ENCODE data around the gene LEFTY2.
"Not testable (repeated sequence)": the region's sequence is repeated elsewhere in the genome, so short reads cannot be mapped to it uniquely, and the experiment has no call there.

Gene LEFTY2

DNA sequence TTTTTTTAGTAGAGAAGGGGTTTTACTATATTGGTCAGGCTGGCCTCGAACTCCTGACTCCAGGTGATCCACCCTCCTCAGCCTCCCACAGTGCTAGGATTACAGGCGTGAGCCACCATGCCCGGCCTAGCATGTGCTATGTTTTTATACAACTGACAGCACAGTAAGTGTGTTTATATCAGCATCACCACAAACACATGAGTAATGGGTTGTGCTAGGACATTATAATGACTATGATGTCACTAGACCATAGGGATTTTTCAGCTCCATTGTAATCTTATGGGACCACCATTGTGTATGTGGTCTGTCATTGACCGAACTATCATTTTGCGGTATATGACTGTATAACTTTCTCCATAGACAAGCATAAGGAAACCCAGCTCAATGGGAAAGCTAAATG, 6.3 kb downstream of the LEFTY2 start:
- no peak for DNase-seq (ENCODE audit: low read depth)
- no peak overlapping the region for H3K4me3 ChIP-seq (ENCODE audit: low read depth, low read length)
- no peak for TF ChIP-seq CTCF (IDR thresholded peaks at IDR 0.05; ENCODE audit: insufficient read depth, low read depth, low read length, missing control alignments)

- H3K4me3 ChIP-seq (ENCODE audit: low read depth, low read length) = no peak overlapping the region
- TF ChIP-seq CTCF (IDR thresholded peaks at IDR 0.05; ENCODE audit: insufficient read depth, low read depth, low read length, missing control alignments) = no peak
- DNase-seq (ENCODE audit: low read depth) = no peak
These were observed 7.9 kb downstream of the LEFTY2 start for GRCh38 chr1:225933072-225933471.

DNA sequence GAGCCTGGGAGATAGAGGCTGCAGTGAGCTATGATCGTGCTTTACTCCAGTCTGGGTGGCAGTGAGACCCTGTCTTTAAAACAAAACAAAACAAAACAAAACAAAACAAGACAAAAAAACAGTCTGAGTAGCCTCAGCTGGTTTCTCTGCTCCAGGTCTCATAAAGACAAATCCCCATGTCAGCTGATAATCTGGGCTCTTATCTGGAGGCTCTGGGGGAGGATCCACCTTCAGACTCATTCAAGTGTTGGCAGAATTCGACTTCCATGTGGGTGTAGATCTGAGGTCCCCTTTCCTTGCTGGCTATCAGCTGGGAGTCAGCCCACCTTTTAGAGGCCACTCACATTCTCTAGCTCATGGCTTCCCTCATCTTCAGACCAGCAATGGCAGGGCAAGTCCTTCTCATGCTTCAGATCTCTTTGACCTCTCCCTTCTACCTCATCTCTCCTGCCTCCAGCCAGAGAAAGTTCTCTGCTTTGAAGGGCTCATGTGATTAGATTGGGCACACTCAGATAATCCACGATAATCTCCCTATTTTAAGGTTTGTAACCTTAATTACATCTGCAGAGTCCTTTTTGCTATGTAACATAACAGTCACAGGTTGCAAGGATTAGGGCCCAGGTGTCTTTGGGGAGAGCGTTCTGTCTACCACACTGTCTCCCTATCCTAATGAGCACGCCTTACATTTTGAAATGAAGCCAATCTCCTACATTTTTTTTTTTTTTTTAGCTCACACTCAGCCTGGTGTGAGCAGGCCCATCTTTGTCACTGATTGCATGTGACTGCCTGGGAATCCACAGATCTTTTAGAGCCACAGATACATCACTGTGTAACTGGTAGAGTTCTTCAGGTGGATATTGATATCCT, 9.5 kb downstream of the LEFTY2 start:
- H3K4me3 ChIP-seq (ENCODE audit: low read depth, low read length) = no peak overlapping the region
- no peak for DNase-seq (ENCODE audit: low read depth)
- TF ChIP-seq CTCF (IDR thresholded peaks at IDR 0.05; ENCODE audit: insufficient read depth, low read depth, low read length, missing control alignments) = no peak

DNA sequence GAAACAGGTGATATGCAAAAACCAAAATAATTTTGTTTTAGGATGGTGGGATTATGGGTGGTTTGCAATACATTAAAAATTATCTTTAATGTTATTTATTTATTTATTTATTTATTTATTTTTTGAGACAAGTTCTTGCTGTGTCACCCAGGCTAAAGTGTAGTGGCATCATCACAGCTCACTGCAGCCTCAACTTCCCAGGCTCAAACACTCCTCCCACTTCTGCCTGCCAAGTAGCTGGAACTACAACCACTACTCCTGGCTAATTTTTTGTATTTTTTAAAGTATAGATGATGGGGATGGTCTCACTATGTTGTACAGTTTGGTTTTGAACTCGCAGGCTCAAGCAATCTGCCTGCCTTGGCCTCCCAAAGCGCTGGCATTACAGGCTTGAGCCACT, 10.5 kb downstream of the LEFTY2 start:
- TF ChIP-seq CTCF (IDR thresholded peaks at IDR 0.05; ENCODE audit: insufficient read depth, low read depth, low read length, missing control alignments) = no peak
- H3K4me3 ChIP-seq (ENCODE audit: low read depth, low read length) = no peak overlapping the region
- DNase-seq (ENCODE audit: low read depth) = no peak

DNA sequence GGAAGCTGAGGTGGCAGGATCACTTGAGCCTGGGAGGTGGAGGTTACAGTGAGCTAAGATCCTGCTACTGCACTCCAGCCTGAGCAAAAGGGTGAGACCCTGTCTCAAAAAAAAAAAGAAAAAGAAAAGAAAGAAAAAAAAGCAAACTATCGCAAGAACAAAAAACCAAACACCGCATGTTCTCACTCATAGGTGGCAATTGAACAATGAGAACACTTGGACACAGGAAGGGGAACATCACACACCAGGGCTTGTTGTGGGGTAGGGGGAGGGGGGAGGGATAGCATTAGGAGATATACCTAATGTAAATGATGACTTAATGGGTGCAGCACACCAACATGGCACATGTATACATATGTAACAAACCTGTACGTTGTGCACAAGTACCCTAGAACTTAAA, 11.6 kb downstream of the LEFTY2 start:
- not testable (repeated sequence) for H3K4me3 ChIP-seq (ENCODE audit: low read depth, low read length); DNase-seq (ENCODE audit: low read depth)

GRCh38 chr1:225928186-225929175, 12.5 kb downstream of the LEFTY2 start:
- DNase-seq (ENCODE audit: low read depth) = no peak
- TF ChIP-seq CTCF (IDR thresholded peaks at IDR 0.05; ENCODE audit: insufficient read depth, low read depth, low read length, missing control alignments) = no peak
- H3K4me3 ChIP-seq (ENCODE audit: low read depth, low read length) = no peak overlapping the region

GRCh38 chr1:225926551-225927113, 14.4 kb downstream of the LEFTY2 start:
- no peak for TF ChIP-seq CTCF (IDR thresholded peaks at IDR 0.05; ENCODE audit: insufficient read depth, low read depth, low read length, missing control alignments)
- no peak for DNase-seq (ENCODE audit: low read depth)
- no peak overlapping the region for H3K4me3 ChIP-seq (ENCODE audit: low read depth, low read length)
